HG03139 (cell line): ENCODE data around the gene ABI2.
"Not testable (repeated sequence)": the region's sequence is repeated elsewhere in the genome, so short reads cannot be mapped to it uniquely, and the experiment has no call there.

Experiments
- ATAC-seq: cut with Tn5 transposase; IDR thresholded peaks from one replicate; pipeline ENCODE4 v1.9.1; 2021; ENCODE audit not compliant: unreplicated experiment

The ABI2 gene

GRCh38 chr2:203354966-203355365 lies 26.8 kb downstream of the ABI2 start:
- ATAC-seq, result no peak

GRCh38 chr2:203359450-203359849 lies 31.3 kb downstream of the ABI2 start:
- ATAC-seq, result no peak

GRCh38 chr2:203360833-203361430 lies 32.7 kb downstream of the ABI2 start:
- no peak for ATAC-seq

DNA sequence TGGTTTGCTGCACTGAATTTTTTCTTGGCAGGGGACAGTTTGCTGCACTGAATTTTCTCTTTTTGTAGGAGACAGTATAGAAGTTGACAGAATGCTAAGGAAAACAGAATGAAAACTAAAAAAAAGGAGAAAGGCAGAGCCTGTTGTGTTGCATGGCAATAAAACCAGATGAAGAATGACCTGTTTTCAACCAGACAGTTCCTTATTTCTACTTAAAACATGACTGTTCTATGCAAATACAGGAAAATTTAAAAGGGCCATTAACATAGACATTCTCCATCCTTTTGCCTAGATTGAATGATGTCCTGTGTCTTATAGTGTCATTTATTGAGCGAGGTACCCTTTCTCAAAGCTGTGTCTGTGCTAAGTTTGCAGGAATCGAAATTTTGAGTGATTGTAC lies 33.3 kb downstream of the ABI2 start:
- no peak for ATAC-seq

DNA sequence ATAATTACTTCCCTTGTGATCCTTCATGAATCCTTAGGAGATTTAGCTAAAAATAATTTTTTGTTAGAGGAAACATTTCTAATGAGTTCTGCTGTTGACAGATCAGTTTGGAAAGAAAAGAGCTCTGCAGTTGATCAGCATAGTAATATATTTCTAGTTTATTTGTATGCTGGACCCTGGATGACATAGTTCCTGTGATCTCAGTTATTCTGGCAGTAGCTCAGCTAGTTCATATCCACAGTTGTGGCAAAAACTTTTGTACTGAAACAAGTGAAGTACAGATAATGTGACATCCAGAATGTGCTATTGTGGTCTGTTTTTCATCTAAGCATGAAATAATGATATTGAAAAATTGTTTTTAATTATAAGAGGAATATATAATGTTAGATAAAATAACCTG lies 33.7 kb downstream of the ABI2 start:
- ATAC-seq, result no peak

DNA sequence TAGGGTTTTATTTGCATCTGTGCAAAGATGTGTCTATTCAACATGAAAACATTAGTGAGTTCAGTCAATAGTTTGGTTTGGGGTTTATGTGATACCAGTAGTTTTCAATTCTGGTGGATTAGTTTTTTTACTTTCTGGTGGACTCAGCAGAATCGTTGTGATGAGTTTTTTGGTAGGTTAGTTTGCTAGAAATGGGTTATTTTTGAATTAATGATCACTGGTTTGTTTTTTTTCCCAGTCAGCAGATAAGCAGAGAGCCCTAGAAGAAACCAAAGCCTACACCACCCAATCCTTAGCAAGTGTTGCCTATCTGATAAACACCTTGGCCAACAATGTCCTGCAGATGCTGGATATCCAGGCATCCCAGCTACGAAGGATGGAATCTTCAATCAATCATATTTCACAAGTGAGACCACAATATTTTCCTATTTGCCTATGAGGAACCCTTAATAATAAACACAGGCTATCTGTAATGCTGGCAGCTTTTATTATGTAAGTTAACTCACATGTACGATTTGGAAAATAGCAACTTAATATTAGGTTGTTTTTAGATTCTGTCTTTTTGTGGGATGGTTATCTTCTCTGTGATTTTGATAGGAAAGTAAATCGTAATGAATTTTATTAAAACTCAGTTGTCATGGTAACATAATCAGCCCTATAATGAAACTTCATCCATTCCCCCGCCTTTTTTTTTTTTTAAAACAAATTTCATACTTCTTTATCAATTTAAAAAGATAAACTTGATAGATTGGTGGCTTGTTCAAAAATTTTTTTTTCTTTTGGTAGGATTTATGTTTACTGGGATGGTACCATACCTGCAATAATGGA lies 38.7 kb downstream of the ABI2 start:
- ATAC-seq, result no peak

- ATAC-seq, result not testable (repeated sequence)
Measured at GRCh38 chr2:203372706-203373105, 44.5 kb downstream of the ABI2 start.

GRCh38 chr2:203376173-203376572 lies 48.0 kb downstream of the ABI2 start:
- ATAC-seq, result no peak

- no peak for ATAC-seq
Measured at GRCh38 chr2:203379156-203379555, 51.0 kb downstream of the ABI2 start.

GRCh38 chr2:203383038-203383437 lies 54.8 kb downstream of the ABI2 start:
- no peak for ATAC-seq

DNA sequence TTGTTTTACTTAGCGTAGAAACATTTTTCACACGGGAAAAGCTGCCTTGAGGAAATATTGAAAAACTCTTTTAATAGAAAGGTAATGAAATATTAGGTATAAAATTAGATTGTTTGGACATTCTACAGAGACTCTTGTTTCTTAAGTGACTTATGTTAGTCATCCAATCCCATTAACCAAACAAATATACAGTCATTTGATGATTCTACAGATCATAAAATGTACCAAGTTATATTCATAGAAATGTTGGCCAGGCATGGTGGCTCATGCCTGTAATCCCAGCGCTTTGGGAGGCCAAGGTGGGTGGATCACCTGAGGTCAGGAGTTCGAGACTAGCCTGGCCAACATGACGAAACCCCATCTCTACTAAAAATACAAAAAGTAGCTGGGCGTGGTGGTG lies 60.0 kb downstream of the ABI2 start:
- not testable (repeated sequence) for ATAC-seq

- ATAC-seq, result no peak
Measured at GRCh38 chr2:203394519-203395227, 66.5 kb downstream of the ABI2 start.

DNA sequence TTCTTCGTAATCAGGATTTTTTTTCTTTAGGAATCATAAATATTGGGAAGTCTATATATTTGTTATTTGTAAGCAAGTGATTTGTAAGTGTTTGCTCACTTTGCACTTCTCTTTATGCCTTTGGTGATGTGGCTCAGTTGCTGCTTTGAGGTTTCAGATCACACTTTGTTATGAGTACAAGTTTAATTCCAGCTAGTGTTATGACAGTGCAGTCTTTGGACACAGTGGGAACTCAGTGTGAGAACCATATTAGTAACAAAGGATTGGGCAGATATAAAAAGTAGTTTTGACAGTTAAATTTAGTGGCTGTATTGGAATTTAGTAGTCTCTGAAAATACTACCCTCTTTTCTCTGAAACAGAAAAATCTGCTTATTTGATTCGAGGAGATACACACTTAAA lies 67.7 kb downstream of the ABI2 start:
- no peak for ATAC-seq

- ATAC-seq, result no peak
Measured at GRCh38 chr2:203396667-203397066, 68.5 kb downstream of the ABI2 start.

DNA sequence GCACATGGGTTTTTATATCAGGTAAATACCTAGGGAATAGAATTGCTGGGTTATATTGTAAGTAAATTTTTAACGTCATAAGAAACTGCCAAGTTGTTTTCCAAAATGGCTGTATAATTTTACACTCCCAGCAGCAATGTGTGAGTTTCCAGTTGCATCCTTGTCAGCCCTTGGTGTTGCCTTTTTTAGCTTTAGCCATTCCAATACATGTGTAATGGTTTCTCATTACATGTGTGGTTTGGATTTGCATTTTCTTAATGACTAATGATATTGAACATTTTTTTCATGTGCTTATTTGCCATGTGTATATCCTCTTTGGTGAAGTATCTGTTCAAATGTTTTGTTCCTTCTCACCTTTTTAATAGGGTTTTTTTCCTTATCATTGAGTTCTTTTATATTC lies 70.8 kb downstream of the ABI2 start:
- no peak for ATAC-seq

DNA sequence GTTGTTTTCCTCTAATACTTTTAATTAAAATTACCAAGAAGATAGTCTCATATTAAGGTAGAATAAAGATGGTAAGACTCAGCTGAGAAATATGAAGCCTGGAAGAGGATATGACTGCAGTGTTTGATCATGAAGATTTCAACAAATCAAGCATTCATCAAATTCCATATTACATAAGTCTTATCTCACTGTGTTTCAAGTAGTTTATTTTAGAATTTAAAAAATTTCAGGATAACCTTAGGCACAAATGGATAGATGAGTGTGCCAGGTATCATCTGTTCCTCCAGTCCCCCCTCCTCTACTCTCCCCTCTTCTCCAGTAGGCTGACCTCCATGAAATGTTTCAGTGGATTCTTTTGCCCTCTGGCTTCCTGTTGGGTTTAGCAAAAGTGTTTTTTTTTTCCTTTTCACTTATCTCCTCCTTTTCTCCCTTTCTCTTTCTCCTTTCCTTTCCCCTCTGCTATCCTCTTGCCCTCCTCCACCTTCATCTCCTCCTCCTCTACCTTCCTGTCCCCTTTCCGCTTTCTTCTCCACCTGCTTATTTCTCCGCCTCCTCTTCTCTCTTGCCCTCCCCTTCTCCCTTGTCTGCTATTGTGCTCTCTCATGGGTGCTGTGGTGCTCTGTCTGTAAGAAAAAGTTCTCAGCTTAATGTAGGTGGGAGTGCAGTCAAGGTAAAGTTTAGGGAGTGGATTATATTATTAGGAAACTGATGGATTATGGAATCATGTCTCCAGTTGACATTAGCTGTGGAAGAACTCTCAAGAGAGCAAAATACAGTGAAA lies 72.8 kb downstream of the ABI2 start:
- ATAC-seq, result no peak

GRCh38 chr2:203404996-203405395 lies 76.8 kb downstream of the ABI2 start:
- no peak for ATAC-seq

DNA sequence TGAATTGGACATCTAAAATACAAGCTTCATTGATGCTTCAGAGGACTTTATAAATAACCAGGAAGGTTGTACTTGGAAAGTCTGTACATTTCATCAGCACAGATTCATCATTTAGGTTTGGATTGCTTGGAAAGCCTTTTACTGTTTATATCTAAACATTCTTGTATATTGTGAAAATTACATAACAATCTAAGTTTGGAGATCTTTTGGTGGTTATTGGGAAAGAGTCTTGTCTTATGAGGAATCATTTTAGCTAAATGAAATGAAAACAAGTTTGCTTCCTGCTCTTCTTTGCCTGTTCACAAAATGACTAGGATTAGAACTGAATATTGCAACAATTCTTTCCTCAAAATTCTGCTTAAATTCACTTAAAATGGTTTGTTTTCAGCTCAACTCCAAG lies 79.3 kb downstream of the ABI2 start:
- ATAC-seq, result no peak

- ATAC-seq, result no peak
Measured at GRCh38 chr2:203412546-203413331, 84.5 kb downstream of the ABI2 start.

DNA sequence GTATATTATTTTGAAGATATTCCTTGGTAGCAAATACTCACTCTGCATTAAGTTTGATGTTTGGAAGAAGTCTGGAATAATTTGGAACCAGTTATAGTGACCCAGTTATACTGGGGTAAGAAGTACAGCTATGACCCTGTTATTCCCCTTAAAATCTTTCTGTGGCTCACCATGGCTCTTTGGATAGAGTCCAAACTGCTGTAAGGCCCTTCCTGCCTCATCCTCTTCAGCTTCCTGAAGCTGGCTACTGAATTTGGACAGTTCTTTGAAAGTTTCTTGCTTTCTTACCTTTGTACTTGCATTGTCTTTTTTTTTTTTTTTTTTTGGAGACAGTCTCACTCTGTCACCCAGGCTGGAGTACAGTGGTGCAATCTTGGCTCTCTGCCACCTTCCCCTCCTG lies 85.6 kb downstream of the ABI2 start:
- ATAC-seq, result no peak

DNA sequence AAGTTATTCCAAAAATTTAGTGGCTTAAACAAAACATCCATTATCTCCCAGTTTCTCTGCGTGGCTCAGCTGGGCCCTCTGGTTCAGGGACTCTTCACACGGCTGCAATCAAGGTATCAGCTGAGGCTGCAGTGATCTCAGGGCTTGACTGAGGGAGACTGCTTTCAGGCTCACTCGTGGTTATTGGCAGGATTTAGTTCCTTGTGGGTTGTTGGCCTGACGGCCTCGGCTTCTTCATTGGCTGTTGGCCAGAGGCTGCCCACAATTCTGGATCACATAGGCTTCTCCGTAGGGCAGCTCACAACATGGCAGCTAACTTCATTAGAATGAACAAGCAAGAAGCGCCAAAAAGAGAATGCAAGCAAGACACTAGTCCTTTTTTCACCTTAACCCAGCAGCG lies 90.1 kb downstream of the ABI2 start:
- no peak for ATAC-seq
